ENCODE data around the gene MSL1. TPM values are rescaled to one million over a fixed set of nuclear protein-coding genes. Genes with fewer than 3 reads are reported as not detected.

Gene MSL1
- total and polyA plus RNA-seq, 7 experiments from 2014 or later, result 8.0 to 145 (median 108) TPM

GRCh38 chr17:40100669-40101366, 21.0 kb upstream of the MSL1 start:
- Histone ChIP-seq H3K9me3 (ENCODE audit: control insufficient read depth in 2 of 3, low read length in 3 of 3) (no peaks in the 10 kb centered on the region), H3K4me1 (ENCODE audit: control insufficient read depth in 2 of 2, insufficient read depth in 2 of 2, low read length in 2 of 2) (peaks cover 66 to 70% of the 10 kb centered on the region in 2 donors), H3K27me3 (ENCODE audit: control insufficient read depth in 2 of 2, insufficient read depth in 2 of 2, low read length in 2 of 2) (no peaks in the 10 kb centered on the region), H3K4me3 (ENCODE audit: low read length) (peak overlapping the region; percentile 97), H3K36me3 (ENCODE audit: control insufficient read depth in 2 of 3, insufficient read depth in 3 of 3, low read length in 3 of 3) (peaks cover 0 to 11% (median 0%) of the 10 kb centered on the region in 3 experiments), H3K27ac (ENCODE audit: low read depth, low read length) (peak overlapping the region; percentile 94)
- H3K4me3 Mint-ChIP-seq, result peak overlapping the region; percentile 82 to 99 (median 97)
- peaks cover 0 to 12% (median 0%) of the 10 kb centered on the region in 5 donors for H3K27me3 Mint-ChIP-seq
- peak; percentile 67 to 89 (median 84) for DNase-seq
- H3K27ac Mint-ChIP-seq, result peak overlapping the region; percentile 84 to 100 (median 95)
- ChIA-PET CTCF (interaction anchor here (0.6 to 7.1 kb wide), 6 partner anchors 11 to 68 kb away, joined by 3 to 133 read pairs (median 5); partner anchors contain the start of gene THRA), POLR2A (interaction anchor here (0.5 to 12.4 kb wide), 17 partner anchors 11 to 510 kb away, joined by 3 to 291 read pairs (median 5); partner anchors contain the start of genes CASC3, MED24, MSL1 and THRA)
- intact Hi-C loops (cut with micrococcal nuclease), result loop anchor here (1.0 to 10.0 kb wide), 4 partner anchors 39 to 504 kb away; partner anchors contain the start of genes CASC3 (in 1 of the 2), MED24 (in 1 of the 2) and PSMD3 (in 1 of the 2)
- H3K4me1 Mint-ChIP-seq, result peaks cover 71 to 96% (median 86%) of the 10 kb centered on the region in 7 donors
- peaks cover 0 to 8% (median 0%) of the 10 kb centered on the region in 11 donors for H3K9me3 Mint-ChIP-seq
- ATAC-seq, result peak; percentile 21
- peaks cover 5 to 24% (median 12%) of the 10 kb centered on the region in 5 donors for H3K36me3 Mint-ChIP-seq

GRCh38 chr17:40101367-40102210, 20.2 kb upstream of the MSL1 start:
- DNase-seq (no peak), ATAC-seq (no peak)
- Mint-ChIP-seq H3K36me3 (peaks cover 0 to 16% (median 5%) of the 10 kb centered on the region in 5 donors), H3K4me3 (peak overlapping the region; percentile 82 to 99 (median 97)), H3K27ac (peak overlapping the region in 8 of 9 donors; percentile 89 to 100 (median 95)), H3K9me3 (peaks cover 0 to 4% (median 0%) of the 10 kb centered on the region in 11 donors), H3K4me1 (peaks cover 72 to 96% (median 86%) of the 10 kb centered on the region in 7 donors), H3K27me3 (peaks cover 0 to 18% (median 0%) of the 10 kb centered on the region in 5 donors)
- intact Hi-C loops (cut with micrococcal nuclease), result loop anchor here in 1 of 2 donors (10.0 kb wide), 1 partner anchor 503 kb away; no protein-coding TSS in a partner anchor
- Histone ChIP-seq H3K27ac (ENCODE audit: low read depth, low read length) (peak overlapping the region; percentile 94), H3K4me1 (ENCODE audit: control insufficient read depth in 2 of 2, insufficient read depth in 2 of 2, low read length in 2 of 2) (peaks cover 70 to 72% of the 10 kb centered on the region in 2 donors), H3K4me3 (ENCODE audit: low read length) (peak overlapping the region; percentile 97), H3K9me3 (ENCODE audit: control insufficient read depth in 2 of 3, low read length in 3 of 3) (no peaks in the 10 kb centered on the region), H3K36me3 (ENCODE audit: control insufficient read depth in 2 of 3, insufficient read depth in 3 of 3, low read length in 3 of 3) (peaks cover 0 to 11% (median 0%) of the 10 kb centered on the region in 3 experiments), H3K27me3 (ENCODE audit: control insufficient read depth in 2 of 2, insufficient read depth in 2 of 2, low read length in 2 of 2) (no peaks in the 10 kb centered on the region)
- CTCF ChIA-PET, result interaction anchor here (0.7 to 7.1 kb wide), 5 partner anchors 10 to 67 kb away, joined by 3 to 133 read pairs (median 20); no protein-coding TSS in a partner anchor
- POLR2A ChIA-PET, result interaction anchor here (0.5 to 12.4 kb wide), 10 partner anchors 11 to 1239 kb away, joined by 3 to 291 read pairs (median 10); partner anchors contain the start of genes CASC3 and THRA

- H3K36me3 ChIP-seq (ENCODE audit: control insufficient read depth in 2 of 3, insufficient read depth in 3 of 3, low read length in 3 of 3), result no peaks in the 10 kb centered on the region
- no peaks in the 10 kb centered on the region for H3K27me3 ChIP-seq (ENCODE audit: control insufficient read depth in 2 of 2, insufficient read depth in 2 of 2, low read length in 2 of 2)
- Mint-ChIP-seq H3K36me3 (peaks cover 0 to 4% (median 0%) of the 10 kb centered on the region in 5 donors), H3K4me1 (peaks cover 78 to 96% (median 86%) of the 10 kb centered on the region in 7 donors), H3K27me3 (peaks cover 0 to 30% (median 0%) of the 10 kb centered on the region in 5 donors), H3K9me3 (peaks cover 0 to 4% (median 0%) of the 10 kb centered on the region in 11 donors), H3K4me3 (peak overlapping the region in 9 of 10 donors; percentile 59 to 88 (median 72)), H3K27ac (peak overlapping the region in 8 of 9 donors; percentile 90 to 100 (median 100))
- peak overlapping the region; percentile 59 for H3K27ac ChIP-seq (ENCODE audit: low read depth, low read length)
- peaks cover 68 to 70% of the 10 kb centered on the region in 2 donors for H3K4me1 ChIP-seq (ENCODE audit: control insufficient read depth in 2 of 2, insufficient read depth in 2 of 2, low read length in 2 of 2)
- intact Hi-C loops (cut with micrococcal nuclease), result loop anchor here in 1 of 2 donors (10.0 kb wide), 1 partner anchor 502 kb away; no protein-coding TSS in a partner anchor
- H3K4me3 ChIP-seq (ENCODE audit: low read length), result no peak overlapping the region
- DNase-seq (no peak), ATAC-seq (no peak)
- POLR2A ChIA-PET, result interaction anchor here (0.6 to 12.4 kb wide), 6 partner anchors 9 to 1374 kb away, joined by 3 to 291 read pairs (median 6); partner anchors contain the start of gene MSL1
- no peaks in the 10 kb centered on the region for H3K9me3 ChIP-seq (ENCODE audit: control insufficient read depth in 2 of 3, low read length in 3 of 3)
- CTCF ChIA-PET, result interaction anchor here (0.6 to 2.3 kb wide), 7 partner anchors 9 to 65 kb away, joined by 3 to 25 read pairs (median 3); no protein-coding TSS in a partner anchor
Measured at GRCh38 chr17:40103071-40103661, 18.6 kb upstream of the MSL1 start.

- peak overlapping the region in 8 of 9 donors; percentile 90 to 100 (median 100) for H3K27ac Mint-ChIP-seq
- Histone ChIP-seq H3K36me3 (ENCODE audit: control insufficient read depth in 2 of 3, insufficient read depth in 3 of 3, low read length in 3 of 3) (no peaks in the 10 kb centered on the region), H3K4me1 (ENCODE audit: control insufficient read depth in 2 of 2, insufficient read depth in 2 of 2, low read length in 2 of 2) (peaks cover 68 to 70% of the 10 kb centered on the region in 2 donors), H3K9me3 (ENCODE audit: control insufficient read depth in 2 of 3, low read length in 3 of 3) (no peaks in the 10 kb centered on the region), H3K27ac (ENCODE audit: low read depth, low read length) (peak overlapping the region; percentile 59), H3K27me3 (ENCODE audit: control insufficient read depth in 2 of 2, insufficient read depth in 2 of 2, low read length in 2 of 2) (no peaks in the 10 kb centered on the region), H3K4me3 (ENCODE audit: low read length) (no peak overlapping the region)
- ATAC-seq (no peak), DNase-seq (no peak)
- peaks cover 0 to 2% (median 0%) of the 10 kb centered on the region in 11 donors for H3K9me3 Mint-ChIP-seq
- H3K27me3 Mint-ChIP-seq, result peaks cover 0 to 30% (median 0%) of the 10 kb centered on the region in 5 donors
- H3K36me3 Mint-ChIP-seq, result peaks cover 0 to 2% (median 0%) of the 10 kb centered on the region in 5 donors
- intact Hi-C loops (cut with micrococcal nuclease), result loop anchor here in 1 of 2 donors (10.0 kb wide), 1 partner anchor 501 kb away; no protein-coding TSS in a partner anchor
- peak overlapping the region in 9 of 10 donors; percentile 59 to 88 (median 72) for H3K4me3 Mint-ChIP-seq
- peaks cover 77 to 96% (median 85%) of the 10 kb centered on the region in 7 donors for H3K4me1 Mint-ChIP-seq
- ChIA-PET POLR2A (interaction anchor here (0.6 to 12.4 kb wide), 5 partner anchors 9 to 43 kb away, joined by 3 to 291 read pairs (median 7); partner anchors contain the start of gene MSL1), CTCF (interaction anchor here (0.6 to 2.3 kb wide), 7 partner anchors 9 to 373 kb away, joined by 3 to 25 read pairs (median 4); no protein-coding TSS in a partner anchor)
Measured at GRCh38 chr17:40103688-40104087, 18.1 kb upstream of the MSL1 start.

GRCh38 chr17:40104594-40105486, 16.9 kb upstream of the MSL1 start:
- DNase-seq, result no peak
- ATAC-seq, result no peak
- Histone ChIP-seq H3K4me1 (ENCODE audit: control insufficient read depth in 2 of 2, insufficient read depth in 2 of 2, low read length in 2 of 2) (peaks cover 73 to 79% of the 10 kb centered on the region in 2 donors), H3K27me3 (ENCODE audit: control insufficient read depth in 2 of 2, insufficient read depth in 2 of 2, low read length in 2 of 2) (no peaks in the 10 kb centered on the region), H3K27ac (ENCODE audit: low read depth, low read length) (peak overlapping the region; percentile 52), H3K36me3 (ENCODE audit: control insufficient read depth in 2 of 3, insufficient read depth in 3 of 3, low read length in 3 of 3) (no peaks in the 10 kb centered on the region), H3K9me3 (ENCODE audit: control insufficient read depth in 2 of 3, low read length in 3 of 3) (no peaks in the 10 kb centered on the region), H3K4me3 (ENCODE audit: low read length) (peak overlapping the region; percentile 11)
- Mint-ChIP-seq H3K27me3 (peaks cover 0 to 30% (median 0%) of the 10 kb centered on the region in 5 donors), H3K36me3 (no peaks in the 10 kb centered on the region), H3K4me3 (peak overlapping the region; percentile 2 to 88 (median 70)), H3K27ac (peak overlapping the region in 8 of 9 donors; percentile 97 to 100 (median 100)), H3K4me1 (peaks cover 77 to 97% (median 90%) of the 10 kb centered on the region in 7 donors), H3K9me3 (no peaks in the 10 kb centered on the region)
- POLR2A ChIA-PET, result interaction anchor here (0.6 to 12.4 kb wide), 10 partner anchors 8 to 179 kb away, joined by 3 to 291 read pairs (median 4); partner anchors contain the start of genes CASC3, MED24, MSL1 and THRA
- CTCF ChIA-PET, result interaction anchor here (0.7 to 0.8 kb wide), 2 partner anchors 8 to 62 kb away, joined by 3 read pairs; no protein-coding TSS in a partner anchor
- intact Hi-C loops (cut with micrococcal nuclease), result loop anchor here in 1 of 2 donors (10.0 kb wide), 1 partner anchor 500 kb away; no protein-coding TSS in a partner anchor

All from naive thymus-derived CD4-positive, alpha-beta T cell (primary cell).